Smooth muscle cell (in vitro differentiated cells): ENCODE measurements around the gene PPP1CC. TPM values are rescaled to one million over a fixed set of nuclear protein-coding genes. Genes with fewer than 3 reads are reported as not detected.

Experiments used
- DNase-seq: peaks from one replicate; lab custom pipeline; 2025; ENCODE audit not compliant: unreplicated experiment; lab: John Stamatoyannopoulos, UW
- H2AFZ ChIP-seq: fragments of 200-600 bp; sonication (generic); 2 replicates; pipeline ENCODE4 v1.6.0; 2016; ENCODE audit warnings: antibody characterized with exemption, low read depth, mild to moderate bottlenecking
- H3F3A ChIP-seq: fragments of 200-600 bp; sonication (generic); 2 replicates; pipeline ENCODE4 v1.6.0; 2017; ENCODE audit warnings: antibody characterized with exemption, low read depth
- H3K27ac ChIP-seq: fragments of 200-600 bp; sonication (generic); 2 replicates; pipeline ENCODE4 v1.5.1; 2016; ENCODE audit warnings: low read depth, mild to moderate bottlenecking
- H3K27me3 ChIP-seq: fragments of 200-600 bp; sonication (generic); 2 replicates; pipeline ENCODE4 v1.6.1; 2016; ENCODE audit warnings: low read depth, mild to moderate bottlenecking
- H3K36me3 ChIP-seq: fragments of 200-600 bp; sonication (generic); 2 replicates; pipeline ENCODE4 v1.5.1; 2016; ENCODE audit warnings: low read depth
- H3K4me1 ChIP-seq: fragments of 200-600 bp; sonication (generic); 2 replicates; pipeline ENCODE4 v1.5.1; 2016; ENCODE audit warnings: low read depth
- H3K4me2 ChIP-seq: fragments of 200-600 bp; sonication (generic); 2 replicates; pipeline ENCODE4 v1.6.0; 2016; ENCODE audit warnings: mild to moderate bottlenecking
- H3K4me3 ChIP-seq: fragments of 200-600 bp; sonication (generic); 2 replicates; pipeline ENCODE4 v1.5.1; 2016; ENCODE audit warnings: mild to moderate bottlenecking
- H3K79me2 ChIP-seq: fragments of 200-600 bp; sonication (generic); 2 replicates; pipeline ENCODE4 v1.6.0; 2016; ENCODE audit warnings: low read depth, mild to moderate bottlenecking
- H3K9ac ChIP-seq: fragments of 200-600 bp; sonication (generic); 2 replicates; pipeline ENCODE4 v1.6.0; 2016; ENCODE audit warnings: low read depth
- H3K9me3 ChIP-seq: fragments of 200-600 bp; sonication (generic); replicated peaks from 2 replicates; pipeline ENCODE4 v1.5.1; 2016; ENCODE audit warnings: low read depth
- H4K20me1 ChIP-seq: fragments of 200-600 bp; sonication (generic); 2 replicates; pipeline ENCODE4 v1.6.0; 2016; ENCODE audit warnings: low read depth
- WGBS: methylation state at CpG from one replicate; pipeline ENCODE4 v1.1.7; 2016; ENCODE audit warnings: low lambda C conversion rate; 5-methylcytosine and 5-hydroxymethylcytosine counted together
- polyA plus RNA-seq: library from polyadenylated mRNA; unstranded; fragments of >200 nt; fragmentation: Nextera tagmentation; extraction: Ambion mirVana; gene quantifications from 2 replicates; pipeline ENCODE4 v1.2.1, GENCODE V29; 2016
- total RNA-seq: library from RNA; depleted of rRNA; stranded (reverse); fragments of >200 nt; gene quantifications from 2 replicates; pipeline ENCODE4 v1.2.3, GENCODE V29; 2014
- TF ChIP-seq, protein P1 (sequence below): fragments of 200-600 bp; sonication (generic); IDR thresholded peaks from 2 replicates; pipeline ENCODE4 v1.5.1; 2017; ENCODE audit warnings: borderline replicate concordance, mild to moderate bottlenecking, antibody characterized with exemption; ENCODE audit not compliant: insufficient read depth, poor library complexity, severe bottlenecking

PPP1CC gene
- total and polyA plus RNA-seq, 2 experiments from 2014 or later: 34.9 to 105 TPM

DNA sequence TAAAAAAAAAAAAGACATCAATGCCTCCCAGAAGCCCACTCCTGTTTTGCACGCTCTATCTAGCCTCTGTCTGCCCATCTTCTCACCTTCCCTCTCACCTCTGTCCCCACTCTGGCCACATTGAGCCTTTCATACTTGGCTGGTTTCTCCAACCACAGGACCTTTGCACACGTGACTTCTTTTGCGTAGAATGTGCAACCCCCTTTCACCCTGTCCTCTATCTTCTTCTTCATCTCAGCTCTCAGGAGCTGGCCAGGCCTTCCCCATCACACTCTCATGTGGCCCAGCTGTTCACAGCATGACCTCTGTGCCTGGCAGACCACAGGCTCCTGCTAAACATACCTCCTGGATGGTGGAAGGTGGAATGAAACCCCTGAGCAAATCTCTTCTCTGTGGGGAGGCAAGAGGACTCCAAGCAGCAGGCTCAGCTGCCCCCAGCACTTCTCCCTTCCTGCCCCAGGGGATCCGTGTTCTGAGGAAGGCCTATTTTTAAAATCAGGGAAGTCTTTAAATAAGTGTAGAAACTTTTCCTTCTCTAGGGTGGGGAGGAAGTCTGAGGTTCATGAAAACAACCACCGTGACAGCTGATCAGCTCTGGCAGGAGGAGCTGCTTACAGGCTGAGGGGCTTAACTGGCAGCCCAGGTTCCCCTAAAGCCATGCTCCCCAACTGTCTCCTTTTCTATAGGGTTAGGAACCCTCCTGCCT is 65.3 kb downstream of the PPP1CC start:
- Histone ChIP-seq H3K79me2 (no peaks in the 10 kb centered on the region), H3K36me3 (no peaks in the 10 kb centered on the region), H3K4me2 (no peak overlapping the region), H3K4me1 (no peaks in the 10 kb centered on the region), H2AFZ (no peak overlapping the region), H3K9ac (no peak overlapping the region), H3K4me3 (no peak overlapping the region), H3F3A (no peaks in the 10 kb centered on the region), H3K9me3 (peaks cover 4% of the 10 kb centered on the region), H4K20me1 (no peaks in the 10 kb centered on the region), H3K27me3 (no peaks in the 10 kb centered on the region), H3K27ac (no peak overlapping the region)
- no peak for DNase-seq
- TF ChIP-seq, protein P1, sequence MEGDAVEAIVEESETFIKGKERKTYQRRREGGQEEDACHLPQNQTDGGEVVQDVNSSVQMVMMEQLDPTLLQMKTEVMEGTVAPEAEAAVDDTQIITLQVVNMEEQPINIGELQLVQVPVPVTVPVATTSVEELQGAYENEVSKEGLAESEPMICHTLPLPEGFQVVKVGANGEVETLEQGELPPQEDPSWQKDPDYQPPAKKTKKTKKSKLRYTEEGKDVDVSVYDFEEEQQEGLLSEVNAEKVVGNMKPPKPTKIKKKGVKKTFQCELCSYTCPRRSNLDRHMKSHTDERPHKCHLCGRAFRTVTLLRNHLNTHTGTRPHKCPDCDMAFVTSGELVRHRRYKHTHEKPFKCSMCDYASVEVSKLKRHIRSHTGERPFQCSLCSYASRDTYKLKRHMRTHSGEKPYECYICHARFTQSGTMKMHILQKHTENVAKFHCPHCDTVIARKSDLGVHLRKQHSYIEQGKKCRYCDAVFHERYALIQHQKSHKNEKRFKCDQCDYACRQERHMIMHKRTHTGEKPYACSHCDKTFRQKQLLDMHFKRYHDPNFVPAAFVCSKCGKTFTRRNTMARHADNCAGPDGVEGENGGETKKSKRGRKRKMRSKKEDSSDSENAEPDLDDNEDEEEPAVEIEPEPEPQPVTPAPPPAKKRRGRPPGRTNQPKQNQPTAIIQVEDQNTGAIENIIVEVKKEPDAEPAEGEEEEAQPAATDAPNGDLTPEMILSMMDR: no peak
- WGBS: 97% methylated on average over 5 of the region's 5 CpGs

DNA sequence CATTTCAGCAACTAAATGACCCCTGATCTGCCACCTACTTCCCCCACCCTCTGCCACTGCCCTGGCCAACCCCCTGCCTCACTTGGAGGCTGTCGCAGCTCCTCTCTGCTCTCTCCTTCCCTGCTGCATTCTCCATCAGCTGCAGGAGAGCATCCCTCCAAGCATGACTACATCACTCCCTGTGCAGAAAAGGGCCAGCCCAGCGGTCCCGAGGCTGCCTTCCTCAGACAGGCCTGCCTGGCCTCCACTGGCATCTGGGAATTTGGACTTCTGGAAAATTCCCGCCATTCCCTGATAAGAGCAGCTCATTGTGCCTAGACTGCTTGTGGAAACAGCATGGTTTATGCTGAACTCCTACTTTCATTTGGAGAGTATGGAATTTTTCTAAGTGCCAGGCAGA is 66.5 kb downstream of the PPP1CC start:
- no peaks in the 10 kb centered on the region for H4K20me1 ChIP-seq
- no peaks in the 10 kb centered on the region for H3F3A ChIP-seq
- TF ChIP-seq, protein P1: no peak
- peaks cover 4% of the 10 kb centered on the region for H3K9me3 ChIP-seq
- H3K4me1 ChIP-seq: no peaks in the 10 kb centered on the region
- H3K27me3 ChIP-seq: no peaks in the 10 kb centered on the region
- no peak overlapping the region for H3K4me3 ChIP-seq
- no peaks in the 10 kb centered on the region for H3K79me2 ChIP-seq
- no peak for DNase-seq
- no peak overlapping the region for H2AFZ ChIP-seq
- WGBS: 91% methylated on average over 4 of the region's 4 CpGs
- H3K9ac ChIP-seq: no peak overlapping the region
- H3K36me3 ChIP-seq: no peaks in the 10 kb centered on the region
- H3K27ac ChIP-seq: no peak overlapping the region
- no peak overlapping the region for H3K4me2 ChIP-seq

DNA sequence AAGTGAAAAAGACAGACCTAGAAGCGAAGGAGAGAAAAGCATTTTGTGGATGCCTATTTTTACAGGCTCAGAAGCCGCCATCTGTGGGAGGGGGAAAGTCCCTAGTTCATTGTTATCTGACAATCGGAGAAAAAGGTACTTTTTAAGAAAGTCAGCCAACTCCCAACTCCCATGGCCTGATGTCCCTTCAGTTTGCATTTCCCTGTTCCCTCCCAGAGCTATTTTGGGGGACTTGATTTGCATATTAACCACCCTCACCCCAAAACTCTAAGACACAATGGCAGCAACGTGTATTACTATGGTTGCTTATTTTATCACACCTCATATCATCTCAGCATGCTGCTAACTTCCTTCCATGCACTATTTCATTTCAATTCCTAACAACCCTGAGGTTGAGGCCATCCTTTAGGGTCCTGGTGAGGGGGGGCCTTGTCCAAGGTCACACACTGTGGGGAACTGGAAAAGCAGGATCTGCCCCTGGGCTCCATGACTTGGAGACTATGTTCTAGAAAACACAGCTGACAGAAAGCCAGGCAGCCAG is 72.5 kb downstream of the PPP1CC start:
- Histone ChIP-seq H4K20me1 (no peaks in the 10 kb centered on the region), H3K79me2 (no peaks in the 10 kb centered on the region), H3K27me3 (no peaks in the 10 kb centered on the region), H3K9ac (no peak overlapping the region), H3F3A (no peaks in the 10 kb centered on the region), H3K4me3 (no peak overlapping the region), H3K36me3 (no peaks in the 10 kb centered on the region), H2AFZ (no peak overlapping the region), H3K27ac (no peak overlapping the region), H3K4me2 (no peak overlapping the region), H3K9me3 (peaks cover 7% of the 10 kb centered on the region), H3K4me1 (no peaks in the 10 kb centered on the region)
- TF ChIP-seq, protein P1: no peak
- 87% methylated on average over 4 of the region's 4 CpGs for WGBS
- DNase-seq: no peak

Other genes starting within 250 kb of the PPP1CC start
- 72.9 and 85.1 TPM in 2 replicates for gene VPS29, start 240.8 kb downstream of the PPP1CC start, total RNA-seq
- 136 TPM in 2 replicates for gene VPS29, start 240.8 kb downstream of the PPP1CC start, polyA plus RNA-seq
- gene RAD9B, start 240.6 kb downstream of the PPP1CC start, total RNA-seq: not detected in 2 replicates
- 0.64 TPM in 1 of 2 replicates, not detected in the other for gene RAD9B, start 240.6 kb downstream of the PPP1CC start, polyA plus RNA-seq
- gene PPTC7, start 159.6 kb downstream of the PPP1CC start, total RNA-seq: 8.9 and 9.4 TPM in 2 replicates
- gene PPTC7, start 159.6 kb downstream of the PPP1CC start, polyA plus RNA-seq: 3.6 and 4.5 TPM in 2 replicates
- 26.4 and 28.4 TPM in 2 replicates for gene TCTN1, start 128.8 kb downstream of the PPP1CC start, total RNA-seq
- 22.5 and 26.2 TPM in 2 replicates for gene TCTN1, start 128.8 kb downstream of the PPP1CC start, polyA plus RNA-seq
- gene HVCN1, start 53.8 kb downstream of the PPP1CC start, total RNA-seq: 4.6 and 8.3 TPM in 2 replicates
- 5.3 and 5.5 TPM in 2 replicates for gene HVCN1, start 53.8 kb downstream of the PPP1CC start, polyA plus RNA-seq
- gene CCDC63, start 104.1 kb upstream of the PPP1CC start, total RNA-seq: not detected in 2 replicates
- not detected in 2 replicates for gene CCDC63, start 104.1 kb upstream of the PPP1CC start, polyA plus RNA-seq
- gene MYL2, start 177.7 kb upstream of the PPP1CC start, total RNA-seq: not detected in 2 replicates
- gene MYL2, start 177.7 kb upstream of the PPP1CC start, polyA plus RNA-seq: not detected in 2 replicates